ENCODE data around the gene AREL1.

AREL1 gene

DNA sequence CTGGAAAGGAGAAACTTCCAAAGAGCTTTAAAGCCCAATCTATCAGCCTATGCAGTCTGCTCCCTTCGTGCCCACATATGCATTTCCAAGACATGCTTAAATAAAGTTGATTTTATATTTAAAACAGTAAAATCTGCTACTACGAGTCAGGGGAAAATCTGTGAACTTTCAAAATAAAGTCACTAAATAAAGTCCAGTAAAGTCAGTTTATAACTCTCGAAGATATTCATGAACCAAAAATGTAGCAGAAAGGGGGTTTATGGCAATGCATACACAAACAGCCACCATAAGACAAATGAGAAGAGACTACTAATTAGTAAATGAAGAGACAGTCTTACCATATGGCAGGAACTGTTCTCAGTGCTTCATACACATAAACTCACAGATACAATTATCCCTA, 19.7 kb downstream of the AREL1 start:
- no peak for DNase-seq (ENCODE audit: low read depth)
- no peak for TF ChIP-seq CTCF (conservative IDR thresholded peaks at IDR 0.05; ENCODE audit: control insufficient read depth, insufficient read depth, low read depth, low read length)
- H3K4me3 ChIP-seq (ENCODE audit: control insufficient read depth, low read depth, low read length) = no peak overlapping the region

- no peak for TF ChIP-seq CTCF (conservative IDR thresholded peaks at IDR 0.05; ENCODE audit: control insufficient read depth, insufficient read depth, low read depth, low read length)
- no peak for DNase-seq (ENCODE audit: low read depth)
- H3K4me3 ChIP-seq (ENCODE audit: control insufficient read depth, low read depth, low read length) = no peak overlapping the region
Observed at GRCh38 chr14:74691456-74691855, 21.4 kb downstream of the AREL1 start.

GRCh38 chr14:74685921-74686678, 26.8 kb downstream of the AREL1 start:
- TF ChIP-seq CTCF (conservative IDR thresholded peaks at IDR 0.05; ENCODE audit: control insufficient read depth, insufficient read depth, low read depth, low read length) = no peak
- no peak for DNase-seq (ENCODE audit: low read depth)
- no peak overlapping the region for H3K4me3 ChIP-seq (ENCODE audit: control insufficient read depth, low read depth, low read length)

GRCh38 chr14:74685056-74685455, 27.8 kb downstream of the AREL1 start:
- DNase-seq (ENCODE audit: low read depth) = no peak
- no peak overlapping the region for H3K4me3 ChIP-seq (ENCODE audit: control insufficient read depth, low read depth, low read length)
- TF ChIP-seq CTCF (conservative IDR thresholded peaks at IDR 0.05; ENCODE audit: control insufficient read depth, insufficient read depth, low read depth, low read length) = no peak

DNA sequence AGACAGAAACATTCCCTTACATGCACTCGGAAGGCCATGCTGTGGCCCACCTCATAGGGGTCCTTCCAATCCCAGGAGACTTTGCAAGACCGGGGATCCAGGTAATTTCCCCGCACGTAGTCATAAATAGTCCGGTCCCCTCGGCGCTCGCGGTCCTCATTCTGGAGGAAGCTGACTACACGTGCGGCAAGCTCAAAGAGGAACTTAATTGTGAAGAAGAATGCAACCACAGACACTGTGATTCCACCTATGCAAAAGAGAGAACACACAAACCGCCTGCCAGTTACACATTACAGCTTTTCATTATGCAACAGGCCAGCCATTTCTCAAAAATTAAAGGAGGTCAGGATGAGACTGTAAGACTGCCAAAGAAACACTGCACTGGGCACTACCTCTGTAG, 28.4 kb downstream of the AREL1 start:
- H3K4me3 ChIP-seq (ENCODE audit: control insufficient read depth, low read depth, low read length) = no peak overlapping the region
- no peak for DNase-seq (ENCODE audit: low read depth)
- TF ChIP-seq CTCF (conservative IDR thresholded peaks at IDR 0.05; ENCODE audit: control insufficient read depth, insufficient read depth, low read depth, low read length) = no peak

- no peak for DNase-seq (ENCODE audit: low read depth)
- TF ChIP-seq CTCF (conservative IDR thresholded peaks at IDR 0.05; ENCODE audit: control insufficient read depth, insufficient read depth, low read depth, low read length) = no peak
Observed at GRCh38 chr14:74683406-74683805, 29.5 kb downstream of the AREL1 start.

More at GRCh38 chr14:74683406-74683805, 29.5 kb downstream of the AREL1 start:
- no peak overlapping the region for H3K4me3 ChIP-seq (ENCODE audit: control insufficient read depth, low read depth, low read length)

Measured in fibroblast of mammary gland (primary cell).